Measurements from ENCODE around the gene ARHGAP10. TPM values are rescaled to one million over a fixed set of nuclear protein-coding genes. Genes with fewer than 3 reads are reported as not detected.
"Not testable (repeated sequence)": the region's sequence is repeated elsewhere in the genome, so short reads cannot be mapped to it uniquely, and the experiment has no call there.

Gene ARHGAP10
- total and polyA plus RNA-seq, 2 donors (not counting 1 experiment from before 2014, with no cell fraction given), result 0.10 to 0.34 TPM

- no peaks in the 10 kb centered on the region for H3K4me1 Mint-ChIP-seq
- intact Hi-C loops (cut with micrococcal nuclease), result no loop called here
Measured at GRCh38 chr4:147994491-147995385, 262.9 kb downstream of the ARHGAP10 start.

GRCh38 chr4:147996859-147997258 is 265.0 kb downstream of the ARHGAP10 start:
- H2AFZ ChIP-seq (ENCODE audit: insufficient read depth, low read depth, low read length, poor library complexity, severe bottlenecking), result no peak overlapping the region
- no peaks in the 10 kb centered on the region for H3K36me3 ChIP-seq (replicated peaks in 1 of 2; ENCODE audit: control extremely low read depth in 1 of 2, control insufficient read depth in 1 of 2, extremely low read depth in 1 of 2, insufficient read depth in 2 of 2, low read length in 1 of 2)
- H3K4me1 Mint-ChIP-seq, result no peaks in the 10 kb centered on the region
- H3K27me3 ChIP-seq (replicated peaks in 1 of 4; ENCODE audit: control extremely low read depth in 1 of 4, control insufficient read depth in 3 of 4, insufficient read depth in 4 of 4, low read length in 3 of 4), result no peaks in the 10 kb centered on the region
- H3K27ac Mint-ChIP-seq, result no peak overlapping the region
- no peak for TF ChIP-seq CTCF (IDR thresholded peaks at IDR 0.05)
- TF ChIP-seq EZH2 (IDR thresholded peaks at IDR 0.05; ENCODE audit: borderline replicate concordance, insufficient read depth, low read depth, low read length, poor library complexity, severe bottlenecking), result no peak
- no peaks in the 10 kb centered on the region for H3K4me1 ChIP-seq (ENCODE audit: control insufficient read depth in 2 of 2, insufficient read depth in 2 of 2, low read length in 2 of 2)
- H3K4me2 ChIP-seq (replicated peaks; ENCODE audit: low read depth, low read length, poor library complexity, severe bottlenecking), result no peak overlapping the region
- no peak overlapping the region for H3K9ac ChIP-seq (ENCODE audit: low read length)
- no peaks in the 10 kb centered on the region for H4K20me1 ChIP-seq (ENCODE audit: control insufficient read depth, insufficient read depth, low read length, poor library complexity, severe bottlenecking)
- H3K4me3 Mint-ChIP-seq, result no peak overlapping the region
- no peaks in the 10 kb centered on the region for H3K27me3 Mint-ChIP-seq
- ChIA-PET POLR2A (no interaction called here), CTCF (no interaction called here)
- DNase-seq (no peak), ATAC-seq (ENCODE audit: low read depth) (no peak)
- intact Hi-C loops (cut with micrococcal nuclease), result no loop called here
- H3K4me3 ChIP-seq (ENCODE audit: control extremely low read depth in 1 of 5, extremely low read depth in 1 of 5, insufficient read depth in 1 of 5, low read depth in 2 of 5, low read length in 4 of 5), result no peak overlapping the region
- no peak overlapping the region for H3K27ac ChIP-seq (ENCODE audit: low read length in 2 of 2)
- no peaks in the 10 kb centered on the region for H3K79me2 ChIP-seq (ENCODE audit: control insufficient read depth, insufficient read depth, low read length)
- no peaks in the 10 kb centered on the region for H3K9me3 Mint-ChIP-seq (ENCODE audit: insufficient read depth)
- no CpG with 5 or more reads among the region's 3 CpGs for WGBS (ENCODE audit: insufficient coverage)
- peaks cover 0 to 5% (median 0%) of the 10 kb centered on the region in 3 donors for H3K9me3 ChIP-seq (ENCODE audit: control extremely low read depth in 1 of 3, control insufficient read depth in 2 of 3, insufficient read depth in 1 of 3, low read length in 2 of 3)

More at GRCh38 chr4:147994491-147995385, 262.9 kb downstream of the ARHGAP10 start:
- Mint-ChIP-seq H3K4me3 (no peak overlapping the region), H3K27me3 (no peaks in the 10 kb centered on the region), H3K27ac (no peak overlapping the region), H3K9me3 (ENCODE audit: insufficient read depth) (no peaks in the 10 kb centered on the region)
- Histone ChIP-seq H3K4me2 (replicated peaks; ENCODE audit: low read depth, low read length, poor library complexity, severe bottlenecking) (no peak overlapping the region), H3K9me3 (ENCODE audit: control extremely low read depth in 1 of 3, control insufficient read depth in 2 of 3, insufficient read depth in 1 of 3, low read length in 2 of 3) (peaks cover 0 to 5% (median 0%) of the 10 kb centered on the region in 3 donors), H3K27ac (ENCODE audit: low read length in 2 of 2) (no peak overlapping the region), H4K20me1 (ENCODE audit: control insufficient read depth, insufficient read depth, low read length, poor library complexity, severe bottlenecking) (no peaks in the 10 kb centered on the region), H3K79me2 (ENCODE audit: control insufficient read depth, insufficient read depth, low read length) (no peaks in the 10 kb centered on the region), H3K36me3 (replicated peaks in 1 of 2; ENCODE audit: control extremely low read depth in 1 of 2, control insufficient read depth in 1 of 2, extremely low read depth in 1 of 2, insufficient read depth in 2 of 2, low read length in 1 of 2) (no peaks in the 10 kb centered on the region), H3K4me3 (ENCODE audit: control extremely low read depth in 1 of 5, extremely low read depth in 1 of 5, insufficient read depth in 1 of 5, low read depth in 2 of 5, low read length in 4 of 5) (no peak overlapping the region), H3K4me1 (ENCODE audit: control insufficient read depth in 2 of 2, insufficient read depth in 2 of 2, low read length in 2 of 2) (no peaks in the 10 kb centered on the region), H3K9ac (ENCODE audit: low read length) (no peak overlapping the region), H2AFZ (ENCODE audit: insufficient read depth, low read depth, low read length, poor library complexity, severe bottlenecking) (no peak overlapping the region), H3K27me3 (replicated peaks in 1 of 4; ENCODE audit: control extremely low read depth in 1 of 4, control insufficient read depth in 3 of 4, insufficient read depth in 4 of 4, low read length in 3 of 4) (no peaks in the 10 kb centered on the region)
- no peak for TF ChIP-seq EZH2 (IDR thresholded peaks at IDR 0.05; ENCODE audit: borderline replicate concordance, insufficient read depth, low read depth, low read length, poor library complexity, severe bottlenecking)
- DNase-seq, result no peak
- WGBS (ENCODE audit: insufficient coverage), result no CpG with 5 or more reads among the region's 10 CpGs
- ATAC-seq (ENCODE audit: low read depth), result no peak
- ChIA-PET POLR2A (no interaction called here), CTCF (interaction anchor here (1.0 kb wide), 1 partner anchor 11 kb away, joined by 4 read pairs; no protein-coding TSS in a partner anchor)

GRCh38 chr4:148000038-148000437 is 268.1 kb downstream of the ARHGAP10 start:
- H3K79me2 ChIP-seq (ENCODE audit: control insufficient read depth, insufficient read depth, low read length); H3K27me3 Mint-ChIP-seq; H3K27ac ChIP-seq (ENCODE audit: low read length in 2 of 2); DNase-seq; H4K20me1 ChIP-seq (ENCODE audit: control insufficient read depth, insufficient read depth, low read length, poor library complexity, severe bottlenecking); POLR2A ChIA-PET; ATAC-seq (ENCODE audit: low read depth); H3K4me1 Mint-ChIP-seq; H3K9me3 Mint-ChIP-seq (ENCODE audit: insufficient read depth); CTCF ChIA-PET; H3K9me3 ChIP-seq (ENCODE audit: control extremely low read depth in 1 of 3, control insufficient read depth in 2 of 3, insufficient read depth in 1 of 3, low read length in 2 of 3); H3K4me3 Mint-ChIP-seq; H2AFZ ChIP-seq (ENCODE audit: insufficient read depth, low read depth, low read length, poor library complexity, severe bottlenecking); H3K4me2 ChIP-seq (replicated peaks; ENCODE audit: low read depth, low read length, poor library complexity, severe bottlenecking); H3K9ac ChIP-seq (ENCODE audit: low read length); intact Hi-C loops (cut with micrococcal nuclease); H3K4me1 ChIP-seq (ENCODE audit: control insufficient read depth in 2 of 2, insufficient read depth in 2 of 2, low read length in 2 of 2); H3K27ac Mint-ChIP-seq; H3K27me3 ChIP-seq (replicated peaks in 1 of 4; ENCODE audit: control extremely low read depth in 1 of 4, control insufficient read depth in 3 of 4, insufficient read depth in 4 of 4, low read length in 3 of 4); H3K36me3 ChIP-seq (replicated peaks in 1 of 2; ENCODE audit: control extremely low read depth in 1 of 2, control insufficient read depth in 1 of 2, extremely low read depth in 1 of 2, insufficient read depth in 2 of 2, low read length in 1 of 2); H3K4me3 ChIP-seq (ENCODE audit: control extremely low read depth in 1 of 5, extremely low read depth in 1 of 5, insufficient read depth in 1 of 5, low read depth in 2 of 5, low read length in 4 of 5): not testable (repeated sequence)
- no CpG with 5 or more reads among the region's 1 CpG for WGBS (ENCODE audit: insufficient coverage)

All from B cell (primary cell).